ENCODE measurements around the gene SOX13.

DNA sequence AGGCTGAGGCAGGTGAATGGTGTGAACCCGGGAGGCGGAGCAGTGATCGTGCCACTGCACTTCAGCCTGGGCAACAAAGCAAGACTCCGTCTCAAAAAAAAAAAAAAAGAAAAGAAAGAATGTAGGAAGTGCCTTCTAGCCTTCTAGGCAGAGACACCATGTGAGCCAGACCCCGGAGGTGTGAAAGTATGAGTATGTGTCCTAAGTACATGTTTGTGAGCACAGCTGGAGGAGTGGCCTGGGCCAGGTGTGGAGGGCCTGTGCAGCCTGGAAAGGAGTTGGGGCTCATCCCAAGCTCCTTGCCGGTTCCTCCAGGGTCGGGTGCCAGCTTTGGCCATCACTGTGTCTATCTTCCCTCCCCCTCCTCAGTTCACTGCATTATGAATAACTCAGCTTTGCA, 13.0 kb downstream of the SOX13 start:
- TF ChIP-seq, protein P1, sequence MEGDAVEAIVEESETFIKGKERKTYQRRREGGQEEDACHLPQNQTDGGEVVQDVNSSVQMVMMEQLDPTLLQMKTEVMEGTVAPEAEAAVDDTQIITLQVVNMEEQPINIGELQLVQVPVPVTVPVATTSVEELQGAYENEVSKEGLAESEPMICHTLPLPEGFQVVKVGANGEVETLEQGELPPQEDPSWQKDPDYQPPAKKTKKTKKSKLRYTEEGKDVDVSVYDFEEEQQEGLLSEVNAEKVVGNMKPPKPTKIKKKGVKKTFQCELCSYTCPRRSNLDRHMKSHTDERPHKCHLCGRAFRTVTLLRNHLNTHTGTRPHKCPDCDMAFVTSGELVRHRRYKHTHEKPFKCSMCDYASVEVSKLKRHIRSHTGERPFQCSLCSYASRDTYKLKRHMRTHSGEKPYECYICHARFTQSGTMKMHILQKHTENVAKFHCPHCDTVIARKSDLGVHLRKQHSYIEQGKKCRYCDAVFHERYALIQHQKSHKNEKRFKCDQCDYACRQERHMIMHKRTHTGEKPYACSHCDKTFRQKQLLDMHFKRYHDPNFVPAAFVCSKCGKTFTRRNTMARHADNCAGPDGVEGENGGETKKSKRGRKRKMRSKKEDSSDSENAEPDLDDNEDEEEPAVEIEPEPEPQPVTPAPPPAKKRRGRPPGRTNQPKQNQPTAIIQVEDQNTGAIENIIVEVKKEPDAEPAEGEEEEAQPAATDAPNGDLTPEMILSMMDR (IDR thresholded peaks at IDR 0.05): no peak
- TF ChIP-seq POLR2A (IDR thresholded peaks at IDR 0.05): no peak

All from heart left ventricle (tissue), 13 donors.